ENCODE data around the gene F2RL3. TPM values are rescaled to one million over a fixed set of nuclear protein-coding genes. Genes with fewer than 3 reads are reported as not detected.

The F2RL3 gene
- total RNA-seq, 1 experiment from 2014 or later: not detected

GRCh38 chr19:16892868-16893685, 4.3 kb downstream of the F2RL3 start:
- no TSS peak for BruUV-seq (replicated peaks)
- H3K27ac ChIP-seq (ENCODE audit: low read length): no peak overlapping the region
- H3K27me3 ChIP-seq (ENCODE audit: control insufficient read depth, insufficient read depth, low read length): no peaks in the 10 kb centered on the region
- in situ Hi-C loops (cut with HindIII; ENCODE audit: low pct_unique_long_range_greater_than_20kb, low sequenced_read_pairs) (no loop called here), intact Hi-C loops (cut with micrococcal nuclease; ENCODE audit: unreplicated experiment) (loop anchor here (10.0 kb wide), 1 partner anchor 118 kb away; no protein-coding TSS in a partner anchor)
- ChIA-PET POLR2A (no interaction called here), CTCF (no interaction called here)
- DNase-seq (ENCODE audit: low read depth, low spot score) (no peak), ATAC-seq (no peak)
- no peaks in the 10 kb centered on the region for H3K36me3 ChIP-seq (ENCODE audit: control insufficient read depth, insufficient read depth, low read length)
- no peaks in the 10 kb centered on the region for H3K4me1 ChIP-seq (ENCODE audit: control insufficient read depth, insufficient read depth, low read length)
- TF ChIP-seq POLR2AphosphoS5 (IDR thresholded peaks at IDR 0.05; ENCODE audit: low read depth, low read length) (no peak), TCF7L2 (IDR thresholded peaks at IDR 0.05; ENCODE audit: low read depth, low read length) (no peak), SIN3A (IDR thresholded peaks at IDR 0.05; ENCODE audit: borderline replicate concordance, insufficient read depth, low read depth, low read length) (no peak), REST (IDR thresholded peaks at IDR 0.05; ENCODE audit: insufficient read depth in 1 of 2, low read depth in 2 of 2, low read length in 1 of 2) (no peak), CTCF (IDR thresholded peaks at IDR 0.05) (no peak)
- H3K4me3 ChIP-seq (ENCODE audit: low read depth in 2 of 2, low read length in 2 of 2): no peak overlapping the region
- no peaks in the 10 kb centered on the region for H3K9me3 ChIP-seq (ENCODE audit: control insufficient read depth, insufficient read depth, low read depth, low read length)

GRCh38 chr19:16893686-16893989, 4.8 kb downstream of the F2RL3 start:
- intact Hi-C loops (cut with micrococcal nuclease; ENCODE audit: unreplicated experiment): loop anchor here (10.0 kb wide), 1 partner anchor 119 kb away; no protein-coding TSS in a partner anchor
- DNase-seq (ENCODE audit: low read depth, low spot score) (no peak), ATAC-seq (no peak)
- ChIA-PET POLR2A (no interaction called here), CTCF (no interaction called here)
- Histone ChIP-seq H3K9me3 (ENCODE audit: control insufficient read depth, insufficient read depth, low read depth, low read length) (no peaks in the 10 kb centered on the region), H3K4me3 (ENCODE audit: low read depth in 2 of 2, low read length in 2 of 2) (no peak overlapping the region), H3K27ac (ENCODE audit: low read length) (no peak overlapping the region), H3K4me1 (ENCODE audit: control insufficient read depth, insufficient read depth, low read length) (no peaks in the 10 kb centered on the region), H3K36me3 (ENCODE audit: control insufficient read depth, insufficient read depth, low read length) (no peaks in the 10 kb centered on the region), H3K27me3 (ENCODE audit: control insufficient read depth, insufficient read depth, low read length) (no peaks in the 10 kb centered on the region)
- TF ChIP-seq CTCF (IDR thresholded peaks at IDR 0.05) (no peak), TCF7L2 (IDR thresholded peaks at IDR 0.05; ENCODE audit: low read depth, low read length) (no peak), REST (IDR thresholded peaks at IDR 0.05; ENCODE audit: insufficient read depth in 1 of 2, low read depth in 2 of 2, low read length in 1 of 2) (no peak), POLR2AphosphoS5 (IDR thresholded peaks at IDR 0.05; ENCODE audit: low read depth, low read length) (no peak), SIN3A (IDR thresholded peaks at IDR 0.05; ENCODE audit: borderline replicate concordance, insufficient read depth, low read depth, low read length) (no peak)
- BruUV-seq (replicated peaks): no TSS peak
- in situ Hi-C loops (cut with HindIII; ENCODE audit: low pct_unique_long_range_greater_than_20kb, low sequenced_read_pairs): no loop called here
